GM12864 (cell line): Measurements from ENCODE around the gene ARHGAP6.

Experiments used
- DNase-seq: peaks from one replicate; pipeline ENCODE4 v3.0.0-alpha.2; 2011; ENCODE audit warnings: low read depth
- H3K4me3 ChIP-seq: 2 replicates; pipeline ENCODE4 v1.5.1; 2011; ENCODE audit warnings: mild to moderate bottlenecking, low read depth, low read length, control low read depth
- CTCF ChIP-seq: IDR thresholded peaks from 2 replicates; pipeline ENCODE4 v1.5.1; 2011; ENCODE audit warnings: low read depth, mild to moderate bottlenecking, moderate library complexity, low read length, control low read depth, inconsistent platforms; ENCODE audit errors: missing control alignments

ARHGAP6 gene

GRCh38 chrX:11349661-11350337, 315.9 kb downstream of the ARHGAP6 start:
- TF ChIP-seq CTCF: no peak
- no peak for DNase-seq
- no peak overlapping the region for H3K4me3 ChIP-seq

- TF ChIP-seq CTCF: no peak
- no peak for DNase-seq
- H3K4me3 ChIP-seq: no peak overlapping the region
Measured at GRCh38 chrX:11349020-11349419, 316.7 kb downstream of the ARHGAP6 start.

- no peak for TF ChIP-seq CTCF
- H3K4me3 ChIP-seq: no peak overlapping the region
- DNase-seq: no peak
Measured at GRCh38 chrX:11347300-11347699, 318.4 kb downstream of the ARHGAP6 start.

GRCh38 chrX:11346121-11346682, 319.5 kb downstream of the ARHGAP6 start:
- no peak for DNase-seq
- H3K4me3 ChIP-seq: no peak overlapping the region
- no peak for TF ChIP-seq CTCF

- no peak for TF ChIP-seq CTCF
- H3K4me3 ChIP-seq: no peak overlapping the region
- DNase-seq: no peak
Measured at GRCh38 chrX:11342673-11343072, 323.0 kb downstream of the ARHGAP6 start.

GRCh38 chrX:11341274-11342201, 324.2 kb downstream of the ARHGAP6 start:
- no peak overlapping the region for H3K4me3 ChIP-seq
- no peak for TF ChIP-seq CTCF
- no peak for DNase-seq
